PC-3 (cell line): ENCODE data around the gene DENND4C.

Experiments used
- EZH2 ChIP-seq: fragments of 300-600 bp; sonication (generic); IDR thresholded peaks from one replicate; pipeline ENCODE4 v1.6.1; 2017; ENCODE audit warnings: antibody characterized with exemption, mild to moderate bottlenecking, low read length; ENCODE audit not compliant: unreplicated experiment
- EZH2phosphoT487 ChIP-seq: fragments of 300-600 bp; sonication (generic); IDR thresholded peaks from 2 replicates; pipeline ENCODE4 v1.6.1; 2018; ENCODE audit warnings: mild to moderate bottlenecking, antibody characterized with exemption, low read length, borderline replicate concordance
- TF ChIP-seq, protein P1 (sequence below): fragments of 300-600 bp; sonication (generic); conservative IDR thresholded peaks from 2 replicates; pipeline ENCODE4 v1.5.1; 2017; ENCODE audit warnings: antibody characterized with exemption, low read depth, mild to moderate bottlenecking, low read length

DNA sequence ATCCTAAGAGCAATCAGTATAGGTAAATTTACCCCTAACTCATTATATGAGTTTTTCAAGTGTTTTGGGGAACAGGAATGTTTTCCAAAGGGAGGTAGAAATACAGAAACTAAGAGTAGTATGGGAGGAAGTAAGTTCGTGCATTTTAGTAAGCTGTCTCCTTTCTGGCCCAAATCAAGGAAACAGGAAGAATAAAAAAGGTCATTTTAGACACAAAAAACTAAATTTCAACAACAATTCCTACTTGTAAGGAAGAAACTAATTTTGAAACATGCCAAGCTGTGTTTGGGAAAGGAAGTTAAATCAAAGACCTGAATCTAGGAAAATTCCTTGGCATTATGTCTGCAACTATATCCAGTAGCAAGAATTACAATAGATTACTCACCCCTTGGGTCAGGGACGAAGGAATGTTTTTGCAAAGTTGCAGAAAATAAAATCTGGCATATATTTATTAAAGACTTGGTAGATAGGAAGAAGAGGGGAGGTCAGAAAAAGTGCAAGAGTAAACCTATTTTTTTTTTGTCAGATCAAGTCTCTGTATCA lies 156.1 kb downstream of the DENND4C start:
- TF ChIP-seq, protein P1, sequence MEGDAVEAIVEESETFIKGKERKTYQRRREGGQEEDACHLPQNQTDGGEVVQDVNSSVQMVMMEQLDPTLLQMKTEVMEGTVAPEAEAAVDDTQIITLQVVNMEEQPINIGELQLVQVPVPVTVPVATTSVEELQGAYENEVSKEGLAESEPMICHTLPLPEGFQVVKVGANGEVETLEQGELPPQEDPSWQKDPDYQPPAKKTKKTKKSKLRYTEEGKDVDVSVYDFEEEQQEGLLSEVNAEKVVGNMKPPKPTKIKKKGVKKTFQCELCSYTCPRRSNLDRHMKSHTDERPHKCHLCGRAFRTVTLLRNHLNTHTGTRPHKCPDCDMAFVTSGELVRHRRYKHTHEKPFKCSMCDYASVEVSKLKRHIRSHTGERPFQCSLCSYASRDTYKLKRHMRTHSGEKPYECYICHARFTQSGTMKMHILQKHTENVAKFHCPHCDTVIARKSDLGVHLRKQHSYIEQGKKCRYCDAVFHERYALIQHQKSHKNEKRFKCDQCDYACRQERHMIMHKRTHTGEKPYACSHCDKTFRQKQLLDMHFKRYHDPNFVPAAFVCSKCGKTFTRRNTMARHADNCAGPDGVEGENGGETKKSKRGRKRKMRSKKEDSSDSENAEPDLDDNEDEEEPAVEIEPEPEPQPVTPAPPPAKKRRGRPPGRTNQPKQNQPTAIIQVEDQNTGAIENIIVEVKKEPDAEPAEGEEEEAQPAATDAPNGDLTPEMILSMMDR, result no peak
- no peak for TF ChIP-seq EZH2
- no peak for TF ChIP-seq EZH2phosphoT487
